Vagina (tissue), 2 donors: ENCODE results near the gene ZNF697. TPM values are rescaled to one million over a fixed set of nuclear protein-coding genes. Genes with fewer than 3 reads are reported as not detected.

Experiments
- DNase-seq, 2 donors: peaks; one replicate each; pipeline ENCODE4 v3.0.0-alpha.2; 2017; ENCODE audit errors: extremely low spot score in 2 of 2
- H3K27ac ChIP-seq: fragments of 200-600 bp; sonication (generic); one replicate; pipeline ENCODE4 v1.5.1; 2019
- H3K27me3 ChIP-seq: fragments of 200-600 bp; sonication (generic); one replicate; pipeline ENCODE4 v1.5.1; 2019
- H3K36me3 ChIP-seq, 2 donors: fragments of 200-600 bp; sonication (generic); one replicate each; pipeline ENCODE4 v1.5.1; 2017 to 2019
- H3K4me1 ChIP-seq: fragments of 200-600 bp; sonication (generic); one replicate; pipeline ENCODE4 v1.5.1; 2019
- H3K4me3 ChIP-seq, 2 donors: fragments of 200-600 bp; sonication (generic); 1 replicate in 1 of 2; 2 replicates in 1 of 2; pipeline ENCODE4 v1.5.1; 2016 to 2019
- H3K9me3 ChIP-seq: fragments of 200-600 bp; sonication (generic); one replicate; pipeline ENCODE4 v1.5.1; 2019
- POLR2A ChIP-seq, 2 donors: fragments of 450-650 bp; IDR thresholded peaks; one replicate each; pipeline ENCODE4 v1.6.1; 2017; ENCODE audit warnings: antibody characterized with exemption in 2 of 2, mild to moderate bottlenecking in 2 of 2, moderate library complexity in 2 of 2
- POLR2AphosphoS5 ChIP-seq, 2 donors: sonication (generic); formaldehyde crosslinking; IDR thresholded peaks; one replicate each; pipeline ENCODE4 v1.9.0; 2017; ENCODE audit warnings: antibody characterized with exemption in 2 of 2, mild to moderate bottlenecking in 2 of 2, low read depth in 1 of 2; ENCODE audit not compliant: insufficient read depth in 1 of 2
- intact Hi-C: fragments of 100-400 bp; cut with DNase I; formaldehyde crosslinking; loops from one replicate; pipeline ENCODE4 v1.15.1; 2023
- total RNA-seq: library from RNA; depleted of rRNA; stranded (reverse); fragments of >200 nt; gene quantifications from one replicate; pipeline ENCODE4 v1.2.3, GENCODE V29; 2016
- TF ChIP-seq, protein P1 (sequence below), 3 experiments: fragments of 450-650 bp in 2 of 3; fragments of 200-600 bp in 1 of 3; sonication (generic) in 1 of 3; IDR thresholded peaks; one replicate each; pipeline ENCODE4 v1.5.1; 2017 to 2019; ENCODE audit warnings: antibody characterized with exemption in 3 of 3, mild to moderate bottlenecking in 2 of 3, moderate library complexity in 2 of 3

The ZNF697 gene
- total RNA-seq, 1 donor from 2014 or later = 3.7 TPM

DNA sequence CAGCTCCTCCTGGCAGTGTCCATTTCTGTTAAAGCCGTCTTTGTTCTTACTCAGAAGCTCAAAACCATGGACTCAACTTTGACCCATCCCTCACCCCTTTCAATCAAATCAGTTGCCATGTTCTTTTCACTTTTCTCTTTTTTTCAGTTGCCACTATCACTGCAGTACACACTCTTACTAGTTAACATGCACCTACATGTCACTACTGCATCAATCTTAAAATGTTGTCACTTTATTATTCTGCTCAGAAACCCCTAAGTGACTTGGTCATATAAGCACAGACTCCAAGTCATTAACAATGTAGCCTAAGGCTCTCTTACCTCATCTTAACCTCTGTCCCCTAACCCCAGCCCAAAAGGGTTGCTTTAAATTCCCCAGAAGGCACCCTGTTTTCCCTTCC is 9.0 kb downstream of the ZNF697 start:
- TF ChIP-seq POLR2AphosphoS5 (IDR thresholded peaks at IDR 0.05; ENCODE audit: insufficient read depth in 1 of 2, low read depth in 1 of 2) = no peak
- TF ChIP-seq, protein P1, sequence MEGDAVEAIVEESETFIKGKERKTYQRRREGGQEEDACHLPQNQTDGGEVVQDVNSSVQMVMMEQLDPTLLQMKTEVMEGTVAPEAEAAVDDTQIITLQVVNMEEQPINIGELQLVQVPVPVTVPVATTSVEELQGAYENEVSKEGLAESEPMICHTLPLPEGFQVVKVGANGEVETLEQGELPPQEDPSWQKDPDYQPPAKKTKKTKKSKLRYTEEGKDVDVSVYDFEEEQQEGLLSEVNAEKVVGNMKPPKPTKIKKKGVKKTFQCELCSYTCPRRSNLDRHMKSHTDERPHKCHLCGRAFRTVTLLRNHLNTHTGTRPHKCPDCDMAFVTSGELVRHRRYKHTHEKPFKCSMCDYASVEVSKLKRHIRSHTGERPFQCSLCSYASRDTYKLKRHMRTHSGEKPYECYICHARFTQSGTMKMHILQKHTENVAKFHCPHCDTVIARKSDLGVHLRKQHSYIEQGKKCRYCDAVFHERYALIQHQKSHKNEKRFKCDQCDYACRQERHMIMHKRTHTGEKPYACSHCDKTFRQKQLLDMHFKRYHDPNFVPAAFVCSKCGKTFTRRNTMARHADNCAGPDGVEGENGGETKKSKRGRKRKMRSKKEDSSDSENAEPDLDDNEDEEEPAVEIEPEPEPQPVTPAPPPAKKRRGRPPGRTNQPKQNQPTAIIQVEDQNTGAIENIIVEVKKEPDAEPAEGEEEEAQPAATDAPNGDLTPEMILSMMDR (IDR thresholded peaks at IDR 0.05) = no peak
- TF ChIP-seq POLR2A (IDR thresholded peaks at IDR 0.05) = no peak
- no peaks in the 10 kb centered on the region for H3K9me3 ChIP-seq
- H3K4me3 ChIP-seq = no peak overlapping the region
- no peak overlapping the region for H3K27ac ChIP-seq
- intact Hi-C loops = no loop called here
- H3K36me3 ChIP-seq = no peaks in the 10 kb centered on the region
- H3K27me3 ChIP-seq = no peaks in the 10 kb centered on the region
- no peak for DNase-seq
- no peaks in the 10 kb centered on the region for H3K4me1 ChIP-seq

DNA sequence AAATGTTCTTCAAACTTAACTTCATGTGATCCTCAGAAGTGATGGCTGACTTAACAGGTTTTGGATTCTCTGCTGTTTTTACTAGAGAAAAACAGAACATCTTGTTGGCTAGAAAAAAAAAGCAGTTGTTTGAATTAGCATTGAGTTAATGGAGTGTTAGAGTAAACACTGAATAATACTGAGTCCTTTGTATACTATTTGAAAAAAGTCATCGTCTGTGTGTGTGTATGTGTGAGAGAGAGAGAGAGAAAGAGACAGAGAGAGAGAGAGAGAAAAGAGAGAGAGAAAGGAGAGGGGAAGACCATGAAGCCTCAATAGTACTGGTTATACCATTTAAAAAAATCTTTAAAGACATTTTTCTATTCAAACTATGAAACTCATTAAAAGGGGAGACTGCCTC is 10.4 kb downstream of the ZNF697 start:
- Histone ChIP-seq H3K27me3 (no peaks in the 10 kb centered on the region), H3K36me3 (no peaks in the 10 kb centered on the region), H3K9me3 (no peaks in the 10 kb centered on the region), H3K4me3 (no peak overlapping the region), H3K27ac (no peak overlapping the region), H3K4me1 (no peaks in the 10 kb centered on the region)
- DNase-seq = no peak
- intact Hi-C loops = no loop called here
- TF ChIP-seq POLR2A (IDR thresholded peaks at IDR 0.05) = no peak
- TF ChIP-seq, protein P1 (IDR thresholded peaks at IDR 0.05) = no peak
- no peak for TF ChIP-seq POLR2AphosphoS5 (IDR thresholded peaks at IDR 0.05; ENCODE audit: insufficient read depth in 1 of 2, low read depth in 1 of 2)

DNA sequence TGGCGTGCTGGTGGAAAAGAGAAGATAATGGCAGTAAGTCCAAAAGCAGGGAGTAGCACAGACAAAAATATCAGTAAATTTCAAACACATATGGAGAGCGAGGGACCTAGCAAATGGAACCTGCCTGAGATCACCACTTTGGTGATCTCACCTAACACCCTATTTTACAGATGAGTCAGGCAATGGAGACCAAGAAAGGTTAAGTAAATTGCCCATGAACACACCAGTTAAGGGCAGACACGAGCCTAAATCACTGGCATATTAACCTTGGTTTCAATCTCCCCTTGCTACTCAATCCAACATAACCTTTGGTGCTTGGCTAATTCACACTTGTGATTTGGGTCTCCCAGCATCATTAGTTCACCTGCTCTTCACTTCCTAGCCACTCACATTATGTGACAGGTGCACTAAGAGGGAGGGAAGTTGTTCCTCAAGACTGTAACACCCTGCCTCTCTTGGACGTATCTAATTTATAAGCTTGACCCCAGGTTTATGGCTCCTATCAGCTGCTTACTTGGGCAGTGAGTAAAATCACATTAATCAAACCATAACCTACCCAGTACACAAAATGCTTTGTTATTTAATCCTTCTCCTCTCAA is 11.5 kb downstream of the ZNF697 start:
- Histone ChIP-seq H3K9me3 (no peaks in the 10 kb centered on the region), H3K27ac (no peak overlapping the region), H3K27me3 (no peaks in the 10 kb centered on the region), H3K36me3 (no peaks in the 10 kb centered on the region), H3K4me1 (peaks cover 9% of the 10 kb centered on the region), H3K4me3 (no peak overlapping the region)
- no peak for TF ChIP-seq POLR2AphosphoS5 (IDR thresholded peaks at IDR 0.05; ENCODE audit: insufficient read depth in 1 of 2, low read depth in 1 of 2)
- TF ChIP-seq, protein P1 (IDR thresholded peaks at IDR 0.05) = no peak
- no peak for TF ChIP-seq POLR2A (IDR thresholded peaks at IDR 0.05)
- DNase-seq = peak in 1 of 2 donors; percentile 49
- intact Hi-C loops = no loop called here

DNA sequence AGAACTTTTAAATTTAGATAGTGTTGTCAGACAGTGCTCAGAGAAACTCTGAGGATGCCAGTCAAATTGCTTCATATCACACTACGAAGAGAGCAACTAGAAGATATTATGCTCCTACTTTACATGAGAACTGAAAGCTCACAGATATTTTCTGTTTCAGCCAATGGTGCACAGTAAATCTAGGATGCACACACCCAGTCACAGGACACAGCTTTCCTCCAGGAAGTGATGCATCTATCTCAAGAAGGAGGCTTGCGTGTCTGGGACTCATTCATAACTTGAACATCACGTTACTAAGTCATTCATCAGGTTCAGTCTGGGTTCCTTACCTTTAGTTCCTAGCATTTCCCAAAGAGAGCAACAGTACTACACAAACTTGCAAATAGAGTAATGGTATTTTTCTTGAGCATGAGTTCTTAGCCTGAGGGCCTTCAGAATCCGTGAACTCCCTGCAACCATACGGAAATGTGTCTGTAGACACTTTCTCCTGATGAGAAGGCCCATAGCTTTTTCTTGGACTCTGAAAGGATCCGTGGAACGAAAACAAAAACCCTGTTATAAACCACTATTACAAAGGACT is 12.2 kb downstream of the ZNF697 start:
- Histone ChIP-seq H3K27me3 (no peaks in the 10 kb centered on the region), H3K4me3 (no peak overlapping the region), H3K9me3 (no peaks in the 10 kb centered on the region), H3K27ac (no peak overlapping the region), H3K36me3 (no peaks in the 10 kb centered on the region), H3K4me1 (peaks cover 16% of the 10 kb centered on the region)
- peak in 1 of 2 donors; percentile 3 for DNase-seq
- intact Hi-C loops = no loop called here
- TF ChIP-seq POLR2A (IDR thresholded peaks at IDR 0.05) = no peak
- TF ChIP-seq, protein P1 (IDR thresholded peaks at IDR 0.05) = no peak

DNA sequence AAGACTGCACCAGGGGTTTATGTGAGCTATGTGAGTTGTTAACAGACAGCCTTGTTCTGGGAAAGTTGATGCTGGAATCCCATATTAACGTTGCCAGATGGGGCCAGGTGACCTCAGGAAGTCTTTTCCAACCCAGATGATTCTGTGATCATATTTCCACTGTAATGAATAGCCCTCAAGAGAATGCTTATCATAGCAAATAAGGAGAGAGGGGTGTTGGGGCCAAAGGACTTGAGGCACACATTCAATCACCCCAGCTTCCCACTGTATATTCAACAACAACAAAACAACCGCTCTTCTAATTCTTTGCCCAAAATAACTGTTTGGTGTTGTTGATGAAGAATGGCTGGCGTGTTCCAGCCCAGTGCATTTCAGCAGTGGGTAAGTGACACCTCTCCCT is 14.1 kb downstream of the ZNF697 start:
- H3K27me3 ChIP-seq = no peaks in the 10 kb centered on the region

More for the DNA sequence above, 14.1 kb downstream of the ZNF697 start:
- no peak overlapping the region for H3K27ac ChIP-seq
- H3K9me3 ChIP-seq = no peaks in the 10 kb centered on the region
- peak in 1 of 2 donors; percentile 52 for DNase-seq
- peaks cover 22% of the 10 kb centered on the region for H3K4me1 ChIP-seq
- TF ChIP-seq POLR2AphosphoS5 (IDR thresholded peaks at IDR 0.05; ENCODE audit: insufficient read depth in 1 of 2, low read depth in 1 of 2) = no peak
- TF ChIP-seq, protein P1 (IDR thresholded peaks at IDR 0.05) = no peak
- TF ChIP-seq POLR2A (IDR thresholded peaks at IDR 0.05) = no peak
- intact Hi-C loops = no loop called here
- H3K36me3 ChIP-seq = no peaks in the 10 kb centered on the region
- no peak overlapping the region for H3K4me3 ChIP-seq
